SK-N-SH (cell line): ENCODE results near the gene VPS26A. TPM values are rescaled to one million over a fixed set of nuclear protein-coding genes. Genes with fewer than 3 reads are reported as not detected.

Source experiments
- CTCF ChIA-PET: fragments of 300-600, 350-600 bp; formaldehyde crosslinking; extraction: SDS; loops from one replicate; lab custom pipeline; 2021; lab: Yijun Ruan, JAX
- POLR2A ChIA-PET: fragments of 350-600 bp; sonication (Branson Sonifier 250); formaldehyde crosslinking; extraction: SDS; loops from one replicate; lab custom pipeline; 2020; ENCODE audit warnings: antibody characterized with exemption, inconsistent platforms; lab: Yijun Ruan, JAX
- DNase-seq: peaks from one replicate; pipeline ENCODE4 v3.0.0; 2012
- H2AFZ ChIP-seq: fragments of 200-600 bp; sonication (generic); 2 replicates; pipeline ENCODE4 v1.8.1; 2016; ENCODE audit warnings: antibody characterized with exemption, mild to moderate bottlenecking, low read depth
- H3F3A ChIP-seq: fragments of 200-600 bp; sonication (generic); replicated peaks from 2 replicates; pipeline ENCODE3; 2016; ENCODE audit warnings: antibody characterized with exemption, mild to moderate bottlenecking; ENCODE audit not compliant: insufficient read depth
- H3K27ac ChIP-seq, 2 experiments: fragments of 200-500 bp in 1 of 2; fragments of 200-600 bp in 1 of 2; sonication (Bioruptor generic) in 1 of 2; sonication (generic), shearing (Covaris generic) in 1 of 2; 2 replicates each; pipeline versions ENCODE4 v1.5.1 to v1.6.1; 2014 to 2016; ENCODE audit warnings: low read depth in 2 of 2, inconsistent platforms in 1 of 2, low read length in 1 of 2, mild to moderate bottlenecking in 1 of 2, mixed read lengths in 1 of 2
- H3K27me3 ChIP-seq: fragments of 200-600 bp; sonication (generic), shearing (Covaris generic); 2 replicates; pipeline ENCODE4 v1.6.1; 2016; ENCODE audit warnings: mixed run types; ENCODE audit not compliant: insufficient read depth
- H3K36me3 ChIP-seq, 2 experiments: fragments of 200-500 bp in 1 of 2; fragments of 200-600 bp in 1 of 2; sonication (Bioruptor generic) in 1 of 2; sonication (generic) in 1 of 2; replicated peaks in 1 of 2; 2 replicates each; pipeline versions ENCODE3 to v1.5.1; 2014 to 2016; ENCODE audit warnings: low read length in 1 of 2, mild to moderate bottlenecking in 1 of 2; ENCODE audit not compliant: insufficient read depth in 2 of 2, control insufficient read depth in 1 of 2
- H3K4me1 ChIP-seq, 2 experiments: fragments of 200-500 bp in 1 of 2; fragments of 200-600 bp in 1 of 2; sonication (Bioruptor generic) in 1 of 2; sonication (generic), shearing (Covaris generic) in 1 of 2; 2 replicates each; pipeline versions ENCODE4 v1.5.1 to v1.6.1; 2014 to 2016; ENCODE audit warnings: low read depth in 1 of 2, low read length in 1 of 2, mixed run types in 1 of 2; ENCODE audit not compliant: insufficient read depth in 2 of 2, control insufficient read depth in 1 of 2
- H3K4me2 ChIP-seq: fragments of 200-600 bp; sonication (generic), shearing (Covaris generic); 2 replicates; pipeline ENCODE4 v1.6.1; 2017; ENCODE audit warnings: mixed run types
- H3K4me3 ChIP-seq, 2 experiments: fragments of 200-500 bp in 1 of 2; fragments of 200-600 bp in 1 of 2; sonication (Bioruptor generic) in 1 of 2; sonication (generic), shearing (Covaris generic) in 1 of 2; 2 replicates each; pipeline versions ENCODE4 v1.5.1 to v1.8.1; 2014 to 2016; ENCODE audit warnings: low read depth in 2 of 2, inconsistent platforms in 1 of 2, low read length in 1 of 2, mild to moderate bottlenecking in 1 of 2, mixed read lengths in 1 of 2, moderate library complexity in 1 of 2
- H3K79me2 ChIP-seq: fragments of 200-600 bp; sonication (generic); 2 replicates; pipeline ENCODE4 v1.8.1; 2017; ENCODE audit warnings: mild to moderate bottlenecking; ENCODE audit not compliant: insufficient read depth
- H3K9ac ChIP-seq: fragments of 200-600 bp; sonication (generic); 2 replicates; pipeline ENCODE4 v1.6.1; 2017; ENCODE audit warnings: mixed run types
- H3K9me2 ChIP-seq: fragments of 200-600 bp; sonication (generic); 2 replicates; pipeline ENCODE4 v1.6.1; 2017; ENCODE audit warnings: mixed run types
- H3K9me3 ChIP-seq: fragments of 200-600 bp; sonication (generic); 2 replicates; pipeline ENCODE4 v1.6.1; 2017; ENCODE audit warnings: mixed run types, mild to moderate bottlenecking, moderate library complexity
- H4K20me1 ChIP-seq: fragments of 200-600 bp; sonication (generic); 2 replicates; pipeline ENCODE4 v1.6.1; 2017; ENCODE audit warnings: mild to moderate bottlenecking, mixed run types; ENCODE audit not compliant: insufficient read depth
- CHD2 ChIP-seq: fragments of 150-350 bp; IDR thresholded peaks from 2 replicates; pipeline ENCODE4 v1.6.1; 2018; ENCODE audit warnings: low read length; ENCODE audit not compliant: partially characterized antibody
- EP300 ChIP-seq, 2 experiments: IDR thresholded peaks; 2 replicates each; pipeline versions ENCODE4 v1.4.0 to v1.6.1; 2012; ENCODE audit warnings: borderline replicate concordance in 1 of 2, low read depth in 1 of 2, low read length in 1 of 2
- EZH2phosphoT487 ChIP-seq: fragments of 200-600 bp; sonication (generic); IDR thresholded peaks from 2 replicates; pipeline ENCODE4 v1.6.1; 2017; ENCODE audit warnings: low read depth, mixed run types, mild to moderate bottlenecking, antibody characterized with exemption, moderate library complexity, borderline replicate concordance
- FOSL2 ChIP-seq: IDR thresholded peaks from 2 replicates; pipeline ENCODE4 v1.4.0; 2012; ENCODE audit warnings: low read depth, mild to moderate bottlenecking, moderate library complexity, borderline replicate concordance
- FOXM1 ChIP-seq: IDR thresholded peaks from 2 replicates; pipeline ENCODE4 v1.4.0; 2012; ENCODE audit warnings: low read depth, mild to moderate bottlenecking
- GABPA ChIP-seq: IDR thresholded peaks from 2 replicates; pipeline ENCODE4 v1.4.0; 2012; ENCODE audit warnings: low read depth, mild to moderate bottlenecking
- IRF3 ChIP-seq: fragments of 150-350 bp; IDR thresholded peaks from 2 replicates; pipeline ENCODE4 v1.6.1; 2016; ENCODE audit warnings: mild to moderate bottlenecking, low read depth, low read length
- MXI1 ChIP-seq: IDR thresholded peaks from 2 replicates; pipeline ENCODE4 v1.6.1; 2012; ENCODE audit warnings: mild to moderate bottlenecking, low read depth, low read length, improper control_type of control experiment
- NFIC ChIP-seq: IDR thresholded peaks from 2 replicates; pipeline ENCODE4 v1.4.0; 2012; ENCODE audit warnings: borderline replicate concordance
- NRF1 ChIP-seq: IDR thresholded peaks from 2 replicates; pipeline ENCODE4 v1.6.1; 2012; ENCODE audit warnings: low read depth, mild to moderate bottlenecking, low read length
- POLR2AphosphoS5 ChIP-seq: IDR thresholded peaks from 2 replicates; pipeline ENCODE4 v1.6.1; 2012; ENCODE audit warnings: low read depth, low read length
- RAD21 ChIP-seq: IDR thresholded peaks from 2 replicates; pipeline ENCODE4 v1.6.1; 2012; ENCODE audit warnings: mild to moderate bottlenecking, low read length
- TCF12 ChIP-seq: IDR thresholded peaks from 2 replicates; pipeline ENCODE4 v1.4.0; 2012
- TEAD4 ChIP-seq: IDR thresholded peaks from 2 replicates; pipeline ENCODE4 v1.4.0; 2012; ENCODE audit warnings: mild to moderate bottlenecking, borderline replicate concordance; ENCODE audit not compliant: insufficient read depth
- USF2 ChIP-seq: fragments of 150-350 bp; IDR thresholded peaks from 2 replicates; pipeline ENCODE4 v1.6.1; 2017; ENCODE audit warnings: antibody characterized with exemption, low read length, low read depth, borderline replicate concordance
- YY1 ChIP-seq: IDR thresholded peaks from 2 replicates; pipeline ENCODE4 v1.4.0; 2012; ENCODE audit warnings: low read depth, mild to moderate bottlenecking
- WGBS: methylation state at CpG from one replicate; pipeline ENCODE4 v1.1.6; 2017; ENCODE audit warnings: low lambda C conversion rate; 5-methylcytosine and 5-hydroxymethylcytosine counted together
- polyA plus RNA-seq, 3 experiments: library from polyadenylated mRNA; depleted of rRNA; stranded (reverse); fragments of >200 nt; gene quantifications; 2 replicates each; pipeline ENCODE4 v1.2.3, GENCODE V29; 2012
- small RNA-seq, 7 experiments: library from RNA; depleted of rRNA; stranded (forward); fragments of <200 nt; gene quantifications; one replicate each; pipeline ENCODE3, GENCODE V24; 2012
- TF ChIP-seq, protein P1 (sequence below): IDR thresholded peaks from 2 replicates; pipeline ENCODE4 v1.4.0; 2012; ENCODE audit warnings: low read depth
- TF ChIP-seq, protein P2 (sequence below): IDR thresholded peaks from 2 replicates; pipeline ENCODE4 v1.4.0; 2012; ENCODE audit warnings: low read depth, borderline replicate concordance
- TF ChIP-seq, protein P3 (sequence below): IDR thresholded peaks from 2 replicates; pipeline ENCODE4 v1.6.1; 2012; ENCODE audit warnings: mild to moderate bottlenecking, low read depth, low read length, moderate library complexity

The VPS26A gene
- polyA plus RNA-seq, 1 of the 3 experiments (the other 2 are of a cell fraction) = 10.6 TPM

DNA sequence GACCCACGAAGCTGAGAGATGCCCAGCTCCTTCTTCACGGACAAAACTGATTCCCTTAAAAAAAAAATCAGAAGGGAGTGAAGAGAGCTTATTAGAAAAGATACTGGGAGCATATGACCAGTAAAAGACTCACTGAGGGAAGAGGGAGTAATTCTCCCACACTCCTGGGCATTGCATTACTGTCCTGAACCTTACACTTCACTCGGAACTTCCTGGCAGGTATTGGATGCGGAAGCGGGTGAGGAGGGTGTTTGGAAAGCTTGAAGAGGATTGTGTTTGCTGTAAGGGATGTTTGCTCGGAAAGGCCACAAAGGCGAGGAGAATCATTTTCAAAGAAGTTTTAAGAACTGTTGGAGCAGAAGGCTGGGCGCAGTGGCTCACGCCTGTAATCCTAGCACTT is 96.5 kb downstream of the VPS26A start:
- no peak overlapping the region for H3K4me3 ChIP-seq
- TF ChIP-seq USF2 = no peak
- no peak for TF ChIP-seq EP300 (IDR thresholded peaks at IDR 0.05; ENCODE audit: borderline replicate concordance in 1 of 2, low read depth in 1 of 2, low read length in 1 of 2)
- no peak for TF ChIP-seq RAD21
- TF ChIP-seq, protein P1, sequence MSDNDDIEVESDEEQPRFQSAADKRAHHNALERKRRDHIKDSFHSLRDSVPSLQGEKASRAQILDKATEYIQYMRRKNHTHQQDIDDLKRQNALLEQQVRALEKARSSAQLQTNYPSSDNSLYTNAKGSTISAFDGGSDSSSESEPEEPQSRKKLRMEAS = no peak
- no peak for TF ChIP-seq TCF12
- TF ChIP-seq FOXM1 = no peak
- TF ChIP-seq NRF1 = no peak
- TF ChIP-seq GABPA = no peak
- TF ChIP-seq FOSL2 = no peak
- TF ChIP-seq TEAD4 = no peak
- TF ChIP-seq IRF3 = no peak
- TF ChIP-seq YY1 = no peak
- TF ChIP-seq CHD2 = no peak
- TF ChIP-seq EZH2phosphoT487 = no peak
- TF ChIP-seq, protein P2, sequence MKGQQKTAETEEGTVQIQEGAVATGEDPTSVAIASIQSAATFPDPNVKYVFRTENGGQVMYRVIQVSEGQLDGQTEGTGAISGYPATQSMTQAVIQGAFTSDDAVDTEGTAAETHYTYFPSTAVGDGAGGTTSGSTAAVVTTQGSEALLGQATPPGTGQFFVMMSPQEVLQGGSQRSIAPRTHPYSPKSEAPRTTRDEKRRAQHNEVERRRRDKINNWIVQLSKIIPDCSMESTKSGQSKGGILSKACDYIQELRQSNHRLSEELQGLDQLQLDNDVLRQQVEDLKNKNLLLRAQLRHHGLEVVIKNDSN = no peak
- TF ChIP-seq MXI1 = no peak
- TF ChIP-seq, protein P3, sequence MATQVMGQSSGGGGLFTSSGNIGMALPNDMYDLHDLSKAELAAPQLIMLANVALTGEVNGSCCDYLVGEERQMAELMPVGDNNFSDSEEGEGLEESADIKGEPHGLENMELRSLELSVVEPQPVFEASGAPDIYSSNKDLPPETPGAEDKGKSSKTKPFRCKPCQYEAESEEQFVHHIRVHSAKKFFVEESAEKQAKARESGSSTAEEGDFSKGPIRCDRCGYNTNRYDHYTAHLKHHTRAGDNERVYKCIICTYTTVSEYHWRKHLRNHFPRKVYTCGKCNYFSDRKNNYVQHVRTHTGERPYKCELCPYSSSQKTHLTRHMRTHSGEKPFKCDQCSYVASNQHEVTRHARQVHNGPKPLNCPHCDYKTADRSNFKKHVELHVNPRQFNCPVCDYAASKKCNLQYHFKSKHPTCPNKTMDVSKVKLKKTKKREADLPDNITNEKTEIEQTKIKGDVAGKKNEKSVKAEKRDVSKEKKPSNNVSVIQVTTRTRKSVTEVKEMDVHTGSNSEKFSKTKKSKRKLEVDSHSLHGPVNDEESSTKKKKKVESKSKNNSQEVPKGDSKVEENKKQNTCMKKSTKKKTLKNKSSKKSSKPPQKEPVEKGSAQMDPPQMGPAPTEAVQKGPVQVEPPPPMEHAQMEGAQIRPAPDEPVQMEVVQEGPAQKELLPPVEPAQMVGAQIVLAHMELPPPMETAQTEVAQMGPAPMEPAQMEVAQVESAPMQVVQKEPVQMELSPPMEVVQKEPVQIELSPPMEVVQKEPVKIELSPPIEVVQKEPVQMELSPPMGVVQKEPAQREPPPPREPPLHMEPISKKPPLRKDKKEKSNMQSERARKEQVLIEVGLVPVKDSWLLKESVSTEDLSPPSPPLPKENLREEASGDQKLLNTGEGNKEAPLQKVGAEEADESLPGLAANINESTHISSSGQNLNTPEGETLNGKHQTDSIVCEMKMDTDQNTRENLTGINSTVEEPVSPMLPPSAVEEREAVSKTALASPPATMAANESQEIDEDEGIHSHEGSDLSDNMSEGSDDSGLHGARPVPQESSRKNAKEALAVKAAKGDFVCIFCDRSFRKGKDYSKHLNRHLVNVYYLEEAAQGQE = no peak
- TF ChIP-seq NFIC = no peak
- TF ChIP-seq POLR2AphosphoS5 = no peak
- TF ChIP-seq, all 33 proteins: peak for 0
- Histone ChIP-seq H3K79me2 (no peaks in the 10 kb centered on the region), H4K20me1 (no peaks in the 10 kb centered on the region), H3K9ac (no peak overlapping the region), H3K36me3 (no peaks in the 10 kb centered on the region), H3K9me2 (no peaks in the 10 kb centered on the region), H2AFZ (no peak overlapping the region), H3K4me2 (no peak overlapping the region), H3K4me1 (peaks cover 9 to 17% of the 10 kb centered on the region in 2 experiments; a peak in 2 of 4 replicates), H3K27me3 (no peaks in the 10 kb centered on the region), H3K27ac (no peak overlapping the region), H3K9me3 (no peaks in the 10 kb centered on the region), H3F3A (no peaks in the 10 kb centered on the region)
- ChIA-PET POLR2A (interaction anchor here (0.7 kb wide), 1 partner anchor 131 kb away, joined by 3 read pairs; no protein-coding TSS in a partner anchor), CTCF (interaction anchor here (0.9 to 1.9 kb wide), 5 partner anchors 9 to 187 kb away, joined by 3 to 5 read pairs (median 3); no protein-coding TSS in a partner anchor)
- DNase-seq = no peak
- WGBS = 78% methylated on average over 9 of the region's 9 CpGs

Small RNA genes within 50 kb of the gene (small RNA-seq; reads per million reads assigned to genes)
- gene RF00017 = 0 reads per million in 7 experiments

Other genes with a start within 250 kb of the VPS26A start
- 33.5 and 40.7 TPM in 2 replicates for gene DDX50, start 222.9 kb upstream of the VPS26A start, polyA plus RNA-seq (2012; rRNA removed)
- gene DDX21, start 168.0 kb upstream of the VPS26A start, polyA plus RNA-seq (2012; rRNA removed) = 40.1 and 58.4 TPM in 2 replicates
- 16.9 and 18.3 TPM in 2 replicates for gene KIFBP, start 135.4 kb upstream of the VPS26A start, polyA plus RNA-seq (2012; rRNA removed)
- 0.06 and 0.10 TPM in 2 replicates for gene SRGN, start 36.1 kb upstream of the VPS26A start, polyA plus RNA-seq (2012; rRNA removed)
- gene SUPV3L1, start 56.1 kb downstream of the VPS26A start, polyA plus RNA-seq (2012; rRNA removed) = 19.8 and 26.7 TPM in 2 replicates
- gene HKDC1, start 96.2 kb downstream of the VPS26A start, polyA plus RNA-seq (2012; rRNA removed) = 0.06 and 0.10 TPM in 2 replicates
- 32.0 and 38.7 TPM in 2 replicates for gene HK1, start 154.3 kb downstream of the VPS26A start, polyA plus RNA-seq (2012; rRNA removed)